NCI-H2196 (cell line): ENCODE measurements around the gene ZCCHC7.
"Not testable (repeated sequence)": the region's sequence is repeated elsewhere in the genome, so short reads cannot be mapped to it uniquely, and the experiment has no call there.

Experiments used
- DNase-seq: peaks from one replicate; lab custom pipeline; 2025; ENCODE audit not compliant: unreplicated experiment; lab: John Stamatoyannopoulos, UW

Gene ZCCHC7

GRCh38 chr9:37120843-37121335 lies 515 bp downstream of the ZCCHC7 start:
- DNase-seq: not testable (repeated sequence)

DNA sequence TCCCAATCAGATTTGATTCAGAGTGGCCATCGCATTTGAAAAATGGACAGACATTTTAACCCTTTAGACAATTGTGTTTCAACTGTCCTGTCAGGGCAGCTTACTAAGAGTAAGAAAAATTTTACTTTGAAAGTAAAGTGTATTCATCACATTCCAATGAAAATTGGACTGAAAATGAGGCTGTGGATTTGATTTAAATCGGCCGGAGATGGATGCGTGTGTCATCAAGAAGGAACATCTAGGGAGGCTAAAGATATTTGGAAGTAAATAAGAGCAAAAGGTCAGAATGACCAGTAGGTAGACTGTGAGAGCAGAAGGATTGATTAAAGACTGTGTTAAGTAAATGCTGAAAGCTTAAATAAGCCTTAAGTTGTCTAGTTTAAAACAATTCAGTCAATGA lies 1.5 kb downstream of the ZCCHC7 start:
- no peak for DNase-seq

DNA sequence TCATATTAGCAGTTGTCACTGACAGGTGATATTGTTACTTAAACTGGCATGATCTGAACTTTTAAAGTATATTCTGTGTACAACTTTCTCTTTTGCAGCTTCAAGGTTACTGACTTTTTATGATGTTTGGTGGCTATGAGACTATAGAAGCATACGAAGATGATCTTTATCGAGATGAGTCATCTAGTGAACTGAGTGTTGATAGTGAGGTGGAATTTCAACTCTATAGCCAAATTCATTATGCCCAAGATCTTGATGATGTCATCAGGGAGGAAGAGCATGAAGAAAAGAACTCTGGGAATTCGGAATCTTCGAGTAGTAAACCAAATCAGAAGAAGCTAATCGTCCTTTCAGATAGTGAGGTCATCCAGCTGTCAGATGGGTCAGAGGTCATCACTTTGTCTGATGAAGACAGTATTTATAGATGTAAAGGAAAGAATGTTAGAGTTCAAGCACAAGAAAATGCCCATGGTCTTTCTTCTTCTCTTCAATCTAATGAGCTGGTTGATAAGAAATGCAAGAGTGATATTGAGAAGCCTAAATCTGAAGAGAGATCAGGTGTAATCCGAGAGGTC lies 5.9 kb downstream of the ZCCHC7 start:
- DNase-seq: no peak

DNA sequence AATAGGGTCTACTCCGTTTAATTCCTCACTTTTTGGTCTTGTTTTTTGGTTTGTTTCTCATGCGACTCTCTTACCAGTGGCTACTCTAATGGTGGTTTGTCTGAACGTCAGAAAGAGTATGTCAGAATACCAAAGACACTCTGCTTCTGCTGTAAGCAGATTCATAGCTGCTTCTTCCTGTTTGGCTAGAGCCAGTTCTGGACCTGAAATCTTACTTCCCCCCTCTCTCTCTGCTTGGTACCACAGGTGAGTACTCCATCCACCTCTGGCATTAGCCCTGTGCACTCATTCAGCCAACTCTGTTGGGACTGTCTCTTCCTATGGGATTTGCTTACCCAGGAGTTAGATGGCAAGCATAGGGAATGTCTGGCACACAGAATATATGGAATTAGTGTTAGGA lies 6.6 kb downstream of the ZCCHC7 start:
- DNase-seq: no peak

DNA sequence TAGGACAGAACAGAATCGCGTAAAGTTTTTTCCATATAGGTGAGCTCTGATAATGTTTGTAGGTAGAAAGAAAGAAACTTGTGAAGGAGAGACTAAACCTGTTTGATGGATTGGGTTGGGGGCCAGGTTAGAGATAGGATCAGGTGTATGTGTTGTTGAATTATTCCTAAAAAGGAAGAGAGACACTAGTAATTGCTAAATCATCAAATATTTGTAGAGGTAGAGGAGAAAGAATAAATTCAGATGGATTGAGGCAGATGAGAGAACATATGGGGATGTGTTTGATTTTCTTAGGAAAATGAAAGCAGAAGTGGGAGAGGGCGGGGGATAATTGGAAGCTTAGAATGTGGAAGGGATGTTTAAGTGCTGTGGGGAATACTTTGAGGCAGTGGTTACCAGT lies 7.7 kb downstream of the ZCCHC7 start:
- DNase-seq: no peak

GRCh38 chr9:37134166-37134565 lies 13.8 kb downstream of the ZCCHC7 start:
- DNase-seq: no peak

DNA sequence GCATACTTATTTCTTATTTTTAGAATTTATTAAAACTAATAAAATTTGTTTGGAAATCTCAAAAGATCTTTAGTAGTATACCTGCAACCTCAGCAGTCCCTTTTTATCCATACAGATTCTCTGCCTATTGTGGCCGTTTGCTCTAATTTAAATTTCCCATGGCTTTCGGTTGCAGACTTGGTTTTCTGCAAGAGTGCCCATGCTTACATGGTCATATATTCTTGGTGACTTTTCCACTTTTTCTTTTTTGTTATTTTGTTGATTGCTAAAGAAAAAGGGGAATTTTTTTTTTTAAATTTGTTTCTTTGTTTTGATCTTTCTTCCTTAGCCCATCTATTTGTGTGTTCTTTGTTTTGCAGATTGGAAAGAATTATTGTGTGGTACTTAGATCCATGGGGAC lies 20.6 kb downstream of the ZCCHC7 start:
- DNase-seq: no peak

DNA sequence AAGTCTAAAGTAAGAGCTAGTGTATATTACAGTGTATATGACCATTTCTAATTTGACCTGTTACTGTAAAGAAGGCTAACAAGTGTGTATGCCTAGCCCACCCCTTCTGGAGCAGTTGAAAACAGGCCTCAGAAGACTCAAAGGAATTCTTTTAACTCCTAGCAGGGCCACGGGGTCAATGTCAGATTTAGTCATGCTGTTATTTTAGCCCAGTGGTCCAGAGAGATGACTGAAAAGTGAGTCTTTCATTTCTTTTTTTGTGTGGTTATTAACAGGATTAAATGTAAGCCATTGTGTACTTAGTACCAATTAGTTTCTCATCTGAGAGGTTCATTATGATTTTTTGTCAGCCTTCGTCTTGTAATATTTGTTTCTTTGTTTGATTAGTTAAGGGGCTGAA lies 24.4 kb downstream of the ZCCHC7 start:
- DNase-seq: no peak

DNA sequence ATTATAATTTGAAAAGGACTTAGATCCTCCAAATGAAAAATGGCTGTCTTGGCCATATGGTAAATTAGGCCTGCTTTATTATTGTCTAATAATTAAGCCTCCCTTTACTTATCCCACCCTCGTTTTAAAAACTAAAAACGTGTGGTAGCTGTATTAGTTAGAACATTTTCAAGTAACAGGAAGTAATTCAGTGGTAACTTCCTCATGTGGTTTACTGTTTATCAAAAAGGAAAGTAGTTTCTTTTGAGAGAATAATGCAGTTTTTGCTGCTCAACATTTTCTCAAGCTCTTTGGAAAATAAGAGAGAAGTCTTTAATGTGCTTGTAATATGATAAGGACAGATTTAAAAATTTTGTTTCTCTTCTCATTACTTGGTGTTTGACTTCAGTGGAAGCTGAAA lies 26.0 kb downstream of the ZCCHC7 start:
- DNase-seq: no peak

- DNase-seq: no peak
Measured at GRCh38 chr9:37148181-37148580, 27.8 kb downstream of the ZCCHC7 start.

GRCh38 chr9:37149666-37150308 lies 29.4 kb downstream of the ZCCHC7 start:
- no peak for DNase-seq

DNA sequence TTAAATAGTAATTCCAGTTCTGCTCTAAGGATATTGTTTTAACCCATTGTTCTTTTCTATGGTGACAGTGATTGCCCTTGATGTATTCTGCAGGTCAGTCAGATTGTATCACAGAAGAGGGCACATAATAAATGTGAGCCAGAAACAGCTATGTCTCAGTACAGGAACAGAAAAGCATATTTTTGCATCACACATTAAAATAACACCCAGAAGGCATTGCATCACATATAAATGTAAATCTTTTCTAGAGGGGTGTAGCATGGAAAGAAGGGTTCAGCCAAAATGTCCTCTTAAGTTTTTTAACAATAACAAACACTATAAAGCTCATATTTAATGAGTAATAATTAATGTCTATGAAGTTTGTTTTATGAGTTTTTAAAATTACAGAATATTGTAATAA lies 30.0 kb downstream of the ZCCHC7 start:
- no peak for DNase-seq

DNA sequence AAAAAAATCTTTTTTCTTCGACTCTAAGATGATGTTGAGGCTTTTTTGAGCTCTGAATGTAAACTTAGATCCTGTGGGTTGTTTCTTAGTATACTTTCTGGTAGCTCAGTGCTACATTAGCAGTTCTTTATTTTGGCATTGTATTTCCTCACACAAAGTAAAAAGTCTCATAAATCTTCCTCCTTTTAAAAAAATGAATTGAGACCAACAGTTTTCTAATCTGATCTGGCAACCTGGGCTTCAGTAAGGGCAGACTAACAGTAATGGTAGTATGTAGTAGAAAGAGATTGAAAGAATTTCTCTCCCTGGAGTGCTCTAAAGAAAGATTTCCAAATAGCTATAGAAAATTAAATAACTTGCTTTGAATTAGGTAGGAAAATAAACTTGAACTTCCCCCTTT lies 31.4 kb downstream of the ZCCHC7 start:
- no peak for DNase-seq

DNA sequence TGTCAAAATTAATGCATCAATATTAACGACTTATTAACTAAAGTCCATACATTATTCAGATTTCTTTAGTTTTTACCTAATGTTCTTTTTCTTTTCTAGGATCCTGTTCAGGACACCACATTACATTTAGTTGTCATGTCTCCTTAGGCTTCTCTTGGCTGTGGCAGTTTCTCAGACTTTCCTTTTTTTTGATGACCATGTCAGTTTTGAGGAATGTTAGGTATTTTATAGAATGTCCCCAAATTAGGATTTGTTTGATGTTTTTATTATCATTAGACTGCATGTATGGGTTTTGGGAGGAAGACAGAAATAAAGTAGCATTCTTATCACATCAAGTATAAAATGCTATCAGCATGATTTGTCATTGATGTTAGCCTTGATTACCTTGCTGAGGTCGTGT lies 32.0 kb downstream of the ZCCHC7 start:
- DNase-seq: no peak

- no peak for DNase-seq
Measured at GRCh38 chr9:37155601-37156000, 35.2 kb downstream of the ZCCHC7 start.

GRCh38 chr9:37156205-37156604 lies 35.8 kb downstream of the ZCCHC7 start:
- DNase-seq: no peak

DNA sequence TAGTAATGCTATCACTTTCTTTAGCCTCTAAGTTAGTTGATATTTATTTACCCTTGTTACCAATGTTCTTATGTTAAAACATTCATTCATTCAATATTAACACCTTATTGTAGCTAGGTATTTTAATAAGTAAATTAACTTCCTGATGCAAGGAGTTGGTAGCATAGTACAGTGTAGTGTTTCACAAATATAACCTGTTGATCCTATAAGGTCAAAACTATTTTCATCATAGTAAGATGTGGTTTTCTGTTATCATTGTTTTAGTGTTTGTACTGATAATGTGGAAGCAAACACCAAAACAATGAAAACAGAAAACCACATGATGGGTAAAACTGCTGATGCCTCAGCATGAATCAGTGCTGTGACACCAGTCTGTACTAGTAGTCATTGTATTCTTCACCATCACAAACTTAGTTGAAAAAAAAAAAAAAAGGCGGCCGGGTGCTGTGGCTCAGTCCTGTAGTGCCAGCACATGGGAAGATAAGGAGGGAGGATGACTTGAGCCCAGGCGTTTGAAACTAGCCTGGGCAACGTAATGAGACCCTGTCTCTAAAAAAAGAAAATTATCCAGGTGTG lies 36.5 kb downstream of the ZCCHC7 start:
- no peak for DNase-seq

DNA sequence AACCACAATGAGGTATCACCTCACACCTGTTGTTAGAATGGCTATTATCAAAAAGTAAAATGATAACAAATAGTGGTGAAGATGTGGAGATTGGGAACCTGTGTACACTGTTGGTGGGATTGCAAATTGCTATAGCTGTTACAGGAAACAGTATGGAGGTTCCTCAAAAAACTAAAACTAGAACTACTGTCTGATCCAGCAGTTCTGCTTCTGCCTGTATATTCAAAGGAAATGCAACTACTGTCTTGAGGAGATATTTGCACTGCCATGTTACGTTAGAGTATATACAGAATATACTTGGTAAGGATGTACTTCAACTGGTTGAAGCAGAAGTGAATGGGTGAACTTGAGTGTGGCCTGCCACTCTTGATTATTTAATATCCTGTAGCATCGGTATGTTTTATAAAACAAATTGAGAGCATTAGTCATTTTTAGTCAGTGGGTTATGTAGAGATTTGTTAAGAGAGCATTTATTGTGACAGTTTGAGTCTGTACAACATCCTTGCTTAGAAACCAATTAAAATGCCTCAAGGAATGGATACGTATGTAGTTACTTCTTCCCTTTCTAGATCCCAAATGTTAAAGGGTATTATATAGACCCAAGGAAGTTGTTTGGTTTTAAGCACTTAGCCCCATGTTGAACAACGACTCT lies 37.5 kb downstream of the ZCCHC7 start:
- no peak for DNase-seq

DNA sequence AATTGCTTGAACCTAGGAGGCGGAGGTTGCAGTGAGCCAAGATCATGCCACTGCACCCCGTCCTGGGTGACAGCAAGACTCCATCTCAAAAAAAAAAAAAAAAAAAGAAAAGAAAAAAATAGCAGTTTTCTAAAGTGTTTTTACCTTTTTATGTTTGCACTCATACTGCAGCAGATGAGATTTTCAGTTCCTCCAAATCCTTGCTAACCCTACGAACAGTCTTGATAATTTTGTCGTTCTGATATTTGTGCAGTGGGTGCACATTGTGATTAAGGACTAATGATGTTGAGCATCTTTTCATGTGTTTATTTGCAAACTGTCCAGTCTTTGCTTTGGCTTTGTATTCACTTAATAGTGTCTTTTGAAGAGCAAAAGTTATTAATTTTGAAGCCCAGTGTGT lies 42.9 kb downstream of the ZCCHC7 start:
- DNase-seq: no peak

DNA sequence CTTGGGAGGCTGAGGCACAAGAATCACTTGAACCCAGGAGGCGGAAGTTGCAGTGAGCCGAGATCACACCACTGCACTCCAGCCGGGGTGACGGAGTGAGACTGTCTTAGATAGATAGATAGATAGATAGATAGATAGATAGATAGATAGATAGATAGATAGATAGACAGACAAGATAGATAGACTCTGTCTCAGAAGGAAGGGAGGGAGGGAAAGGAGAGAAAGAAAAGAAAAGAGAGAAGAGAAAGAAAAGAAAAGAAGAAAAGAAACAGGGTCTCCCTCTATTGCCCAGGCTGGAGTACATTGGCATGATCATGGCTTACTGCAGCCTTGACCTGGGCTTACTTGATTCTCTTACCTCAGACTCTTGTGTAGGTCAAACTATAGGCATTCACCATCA lies 44.0 kb downstream of the ZCCHC7 start:
- not testable (repeated sequence) for DNase-seq

DNA sequence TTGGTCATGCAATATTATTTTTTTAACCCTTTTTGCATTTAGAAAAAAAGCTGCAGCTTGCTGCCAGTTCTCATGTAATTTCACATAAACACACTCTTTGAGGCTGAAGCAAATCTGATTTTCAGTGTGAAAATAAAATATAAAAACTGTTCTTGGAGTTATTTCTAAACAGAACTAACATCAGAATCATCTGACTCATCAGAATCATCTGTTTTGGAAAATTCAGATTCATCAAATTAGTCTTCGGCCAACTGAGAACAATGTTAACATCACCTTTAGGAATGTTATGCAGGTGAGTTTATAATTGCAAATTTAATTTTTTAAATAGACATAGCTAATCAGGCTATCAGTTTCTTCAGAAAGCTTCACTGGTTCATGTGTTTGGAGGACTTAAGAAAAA lies 45.3 kb downstream of the ZCCHC7 start:
- no peak for DNase-seq

DNA sequence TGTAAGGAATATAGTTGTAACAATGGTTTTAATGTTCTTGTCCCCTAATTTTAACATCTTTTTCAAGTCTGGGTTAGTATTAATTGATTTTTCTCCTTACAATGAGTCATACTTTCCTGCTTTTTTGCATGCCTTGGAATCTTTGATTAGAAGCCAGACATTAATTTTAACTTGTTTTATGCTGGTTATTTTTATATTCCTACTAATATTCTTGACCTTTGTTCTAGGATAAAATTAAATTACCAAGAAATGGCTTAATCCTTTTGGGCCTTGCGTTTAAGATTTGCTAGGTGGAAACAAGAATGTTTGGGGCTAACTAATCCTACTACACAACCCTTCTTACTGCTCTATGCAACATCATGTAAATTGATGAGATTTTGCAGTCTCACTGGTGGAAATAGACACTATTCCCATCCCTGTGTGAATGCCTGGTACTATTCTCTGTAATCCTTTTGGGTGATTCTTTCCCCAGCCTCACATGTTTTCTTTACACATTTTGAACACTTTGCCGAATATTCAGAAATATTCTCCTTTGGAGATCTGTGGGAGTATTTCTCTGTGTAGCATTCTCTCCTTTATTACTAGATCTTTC lies 47.2 kb downstream of the ZCCHC7 start:
- no peak for DNase-seq
